Colonic mucosa (tissue), 4 donors: Measurements from ENCODE around the gene KCNIP4. TPM values are rescaled to one million over a fixed set of nuclear protein-coding genes. Genes with fewer than 3 reads are reported as not detected.

ENCODE experiments used
- DNase-seq: peaks from one replicate; pipeline ENCODE4 v3.0.0-alpha.2; 2020
- H3K27ac ChIP-seq: fragments of 200-600 bp; one replicate; pipeline ENCODE4 v1.8.0; 2021
- H3K27me3 ChIP-seq: fragments of 200-600 bp; one replicate; pipeline ENCODE4 v1.8.0; 2021
- H3K36me3 ChIP-seq: fragments of 200-600 bp; one replicate; pipeline ENCODE4 v1.8.0; 2021
- H3K4me1 ChIP-seq: fragments of 200-600 bp; one replicate; pipeline ENCODE4 v1.8.0; 2021; ENCODE audit warnings: mild to moderate bottlenecking
- H3K4me3 ChIP-seq: fragments of 200-600 bp; one replicate; pipeline ENCODE4 v1.8.0; 2021
- H3K9ac ChIP-seq, 2 donors: one replicate each; pipeline ENCODE4 v1.7.0; 2013; ENCODE audit warnings: control low read depth in 2 of 2, low read depth in 2 of 2, low read length in 2 of 2
- H3K9me3 ChIP-seq: fragments of 200-600 bp; one replicate; pipeline ENCODE4 v1.8.0; 2021
- CTCF ChIP-seq: fragments of 200-600 bp; IDR thresholded peaks from one replicate; pipeline ENCODE4 v1.8.0; 2022; ENCODE audit warnings: antibody characterized with exemption, mild to moderate bottlenecking
- intact Hi-C: fragments of 100-400 bp; cut with DNase I; formaldehyde crosslinking; loops from one replicate; pipeline ENCODE4 v1.14.1; 2022
- total RNA-seq, 2 donors: library from RNA; stranded (reverse); fragmentation: NEBNext Ultra II Directional in 1 of 2; extraction: Animal tissue kit (Norgen Biotek cat#: 25700) in 1 of 2; gene quantifications; one replicate each; pipeline ENCODE4 v1.2.1, GENCODE V29; 2021
- donor health status: healthy.
- donor health status: DM: no; HTN: no; CAD: no.
- donor health status: DM: no; HTN: no; CAD: no.

KCNIP4 gene
- total RNA-seq, 2 donors from 2014 or later: 0.67 to 1.2 TPM

GRCh38 chr4:21476757-21477156, 471.8 kb downstream of the KCNIP4 start:
- H3K27me3 ChIP-seq: no peaks in the 10 kb centered on the region
- intact Hi-C loops: no loop called here
- DNase-seq: no peak

GRCh38 chr4:21474195-21474594, 474.4 kb downstream of the KCNIP4 start:
- no peak for TF ChIP-seq CTCF
- Histone ChIP-seq H3K9ac (no peak overlapping the region), H3K27me3 (no peaks in the 10 kb centered on the region), H3K4me3 (no peak overlapping the region), H3K9me3 (no peaks in the 10 kb centered on the region), H3K4me1 (no peaks in the 10 kb centered on the region), H3K36me3 (no peaks in the 10 kb centered on the region), H3K27ac (no peak overlapping the region)
- intact Hi-C loops: no loop called here
- no peak for DNase-seq

More at GRCh38 chr4:21476757-21477156, 471.8 kb downstream of the KCNIP4 start:
- H3K36me3 ChIP-seq: no peaks in the 10 kb centered on the region
- H3K4me3 ChIP-seq: no peak overlapping the region
- H3K9ac ChIP-seq: no peak overlapping the region
- TF ChIP-seq CTCF: no peak
- H3K9me3 ChIP-seq: no peaks in the 10 kb centered on the region
- H3K27ac ChIP-seq: no peak overlapping the region
- no peaks in the 10 kb centered on the region for H3K4me1 ChIP-seq

GRCh38 chr4:21470535-21470934, 478.0 kb downstream of the KCNIP4 start:
- intact Hi-C loops: no loop called here
- Histone ChIP-seq H3K4me3 (no peak overlapping the region), H3K9me3 (no peaks in the 10 kb centered on the region), H3K9ac (no peak overlapping the region), H3K4me1 (no peaks in the 10 kb centered on the region), H3K27ac (no peak overlapping the region), H3K36me3 (no peaks in the 10 kb centered on the region), H3K27me3 (no peaks in the 10 kb centered on the region)
- no peak for TF ChIP-seq CTCF
- DNase-seq: no peak

GRCh38 chr4:21469438-21470300, 478.9 kb downstream of the KCNIP4 start:
- intact Hi-C loops: loop anchor here (5.0 kb wide), 1 partner anchor 697 kb away; no protein-coding TSS in a partner anchor
- H3K4me3 ChIP-seq: no peak overlapping the region
- H3K27me3 ChIP-seq: no peaks in the 10 kb centered on the region
- H3K9ac ChIP-seq: no peak overlapping the region
- H3K4me1 ChIP-seq: no peaks in the 10 kb centered on the region
- H3K36me3 ChIP-seq: no peaks in the 10 kb centered on the region
- H3K27ac ChIP-seq: no peak overlapping the region
- H3K9me3 ChIP-seq: no peaks in the 10 kb centered on the region
- no peak for DNase-seq
- peak; percentile 50 for TF ChIP-seq CTCF

GRCh38 chr4:21467551-21467950, 481.0 kb downstream of the KCNIP4 start:
- Histone ChIP-seq H3K27me3 (no peaks in the 10 kb centered on the region), H3K4me1 (no peaks in the 10 kb centered on the region), H3K9me3 (no peaks in the 10 kb centered on the region), H3K27ac (no peak overlapping the region), H3K4me3 (no peak overlapping the region), H3K9ac (no peak overlapping the region), H3K36me3 (no peaks in the 10 kb centered on the region)
- TF ChIP-seq CTCF: no peak
- no peak for DNase-seq
- intact Hi-C loops: loop anchor here (5.0 kb wide), 1 partner anchor 695 kb away; no protein-coding TSS in a partner anchor
